ENCODE data around the gene CBX2. TPM values are rescaled to one million over a fixed set of nuclear protein-coding genes. Genes with fewer than 3 reads are reported as not detected.

Gene CBX2
- total RNA-seq, 1 donor from 2014 or later, result 11.9 TPM

DNA sequence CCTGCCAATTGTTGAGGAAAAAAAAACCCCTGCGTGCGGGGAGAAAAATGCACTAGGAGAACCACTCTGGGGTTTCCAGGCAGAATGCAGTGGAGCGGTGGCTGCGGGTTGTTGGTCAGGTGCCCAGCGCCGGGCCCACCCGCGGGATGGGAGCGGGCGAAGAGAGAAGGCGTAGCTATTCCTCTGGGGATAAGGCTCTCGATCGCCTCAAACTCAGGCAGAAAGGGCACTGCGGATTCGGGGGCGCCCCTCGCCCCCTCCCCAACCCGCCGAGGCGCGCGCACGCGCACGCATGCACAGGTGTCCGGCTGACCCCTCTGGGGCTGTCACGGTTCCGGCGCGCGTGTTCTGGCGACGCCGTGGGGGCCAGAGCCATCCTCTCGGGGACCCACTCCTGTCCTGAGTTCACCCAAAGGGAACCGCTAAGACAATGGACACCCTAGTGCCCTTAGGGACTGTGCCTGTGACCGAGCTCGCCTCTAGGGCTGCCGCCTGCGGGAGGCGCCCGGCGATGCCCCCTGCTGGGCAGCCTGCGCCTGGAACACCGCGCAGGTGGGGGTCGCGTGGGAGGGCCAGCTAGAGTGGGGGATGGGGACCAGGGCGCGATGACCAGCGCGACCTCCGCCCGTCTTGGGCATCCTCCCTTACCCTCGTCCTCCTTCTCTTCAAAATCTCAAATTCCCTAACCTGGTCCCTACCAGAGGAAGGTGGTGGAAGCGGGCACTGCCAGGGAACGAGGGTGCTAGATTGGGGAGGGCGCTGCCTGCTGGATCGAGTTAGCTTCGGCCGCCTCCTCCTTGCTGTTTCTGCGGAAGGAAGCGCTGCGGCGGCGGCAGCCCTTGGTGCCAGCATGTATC lies 33.3 kb downstream of the CBX2 start:
- DNase-seq (ENCODE audit: low read depth), result no peak
- H3K4me3 ChIP-seq (ENCODE audit: low read depth, low read length), result no peak overlapping the region

DNA sequence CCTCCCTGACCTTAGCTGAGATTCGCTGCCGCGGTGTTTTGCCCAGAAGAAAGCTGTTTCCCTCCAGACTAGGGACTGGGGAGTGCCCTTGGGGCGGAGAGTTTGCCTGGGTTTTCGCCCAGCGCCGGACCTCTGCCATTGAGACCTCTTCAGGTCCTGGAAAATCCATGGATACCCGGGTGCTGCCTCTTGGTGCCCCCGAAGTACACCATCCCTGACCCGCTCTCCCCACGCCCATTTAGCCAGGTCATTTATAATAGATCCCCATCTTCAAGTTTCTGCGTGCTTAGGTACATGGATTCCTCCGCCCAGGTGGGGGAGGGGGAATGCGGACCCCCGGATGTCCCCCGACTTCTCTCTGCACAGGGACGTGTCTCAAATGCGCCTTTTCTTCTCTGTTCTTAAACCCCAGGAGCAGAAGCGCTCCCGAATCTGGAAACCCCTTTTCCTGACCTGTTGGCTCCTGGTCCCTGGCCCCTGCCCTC lies 34.0 kb downstream of the CBX2 start:
- no peak for DNase-seq (ENCODE audit: low read depth)
- Histone ChIP-seq H3K27me3 (ENCODE audit: control insufficient read depth, insufficient read depth, low read length) (peaks cover 91% of the 10 kb centered on the region), H3K36me3 (ENCODE audit: control insufficient read depth, insufficient read depth, low read length) (no peaks in the 10 kb centered on the region), H3K4me3 (ENCODE audit: low read depth, low read length) (no peak overlapping the region)
- TF ChIP-seq, protein P1, sequence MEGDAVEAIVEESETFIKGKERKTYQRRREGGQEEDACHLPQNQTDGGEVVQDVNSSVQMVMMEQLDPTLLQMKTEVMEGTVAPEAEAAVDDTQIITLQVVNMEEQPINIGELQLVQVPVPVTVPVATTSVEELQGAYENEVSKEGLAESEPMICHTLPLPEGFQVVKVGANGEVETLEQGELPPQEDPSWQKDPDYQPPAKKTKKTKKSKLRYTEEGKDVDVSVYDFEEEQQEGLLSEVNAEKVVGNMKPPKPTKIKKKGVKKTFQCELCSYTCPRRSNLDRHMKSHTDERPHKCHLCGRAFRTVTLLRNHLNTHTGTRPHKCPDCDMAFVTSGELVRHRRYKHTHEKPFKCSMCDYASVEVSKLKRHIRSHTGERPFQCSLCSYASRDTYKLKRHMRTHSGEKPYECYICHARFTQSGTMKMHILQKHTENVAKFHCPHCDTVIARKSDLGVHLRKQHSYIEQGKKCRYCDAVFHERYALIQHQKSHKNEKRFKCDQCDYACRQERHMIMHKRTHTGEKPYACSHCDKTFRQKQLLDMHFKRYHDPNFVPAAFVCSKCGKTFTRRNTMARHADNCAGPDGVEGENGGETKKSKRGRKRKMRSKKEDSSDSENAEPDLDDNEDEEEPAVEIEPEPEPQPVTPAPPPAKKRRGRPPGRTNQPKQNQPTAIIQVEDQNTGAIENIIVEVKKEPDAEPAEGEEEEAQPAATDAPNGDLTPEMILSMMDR (IDR thresholded peaks at IDR 0.05; ENCODE audit: insufficient read depth, low read length, poor library complexity, severe bottlenecking), result no peak

More for the DNA sequence above, 33.3 kb downstream of the CBX2 start:
- no peaks in the 10 kb centered on the region for H3K36me3 ChIP-seq (ENCODE audit: control insufficient read depth, insufficient read depth, low read length)
- TF ChIP-seq, protein P1 (IDR thresholded peaks at IDR 0.05; ENCODE audit: insufficient read depth, low read length, poor library complexity, severe bottlenecking), result peak; percentile 70
- H3K27me3 ChIP-seq (ENCODE audit: control insufficient read depth, insufficient read depth, low read length), result peaks cover 91% of the 10 kb centered on the region

DNA sequence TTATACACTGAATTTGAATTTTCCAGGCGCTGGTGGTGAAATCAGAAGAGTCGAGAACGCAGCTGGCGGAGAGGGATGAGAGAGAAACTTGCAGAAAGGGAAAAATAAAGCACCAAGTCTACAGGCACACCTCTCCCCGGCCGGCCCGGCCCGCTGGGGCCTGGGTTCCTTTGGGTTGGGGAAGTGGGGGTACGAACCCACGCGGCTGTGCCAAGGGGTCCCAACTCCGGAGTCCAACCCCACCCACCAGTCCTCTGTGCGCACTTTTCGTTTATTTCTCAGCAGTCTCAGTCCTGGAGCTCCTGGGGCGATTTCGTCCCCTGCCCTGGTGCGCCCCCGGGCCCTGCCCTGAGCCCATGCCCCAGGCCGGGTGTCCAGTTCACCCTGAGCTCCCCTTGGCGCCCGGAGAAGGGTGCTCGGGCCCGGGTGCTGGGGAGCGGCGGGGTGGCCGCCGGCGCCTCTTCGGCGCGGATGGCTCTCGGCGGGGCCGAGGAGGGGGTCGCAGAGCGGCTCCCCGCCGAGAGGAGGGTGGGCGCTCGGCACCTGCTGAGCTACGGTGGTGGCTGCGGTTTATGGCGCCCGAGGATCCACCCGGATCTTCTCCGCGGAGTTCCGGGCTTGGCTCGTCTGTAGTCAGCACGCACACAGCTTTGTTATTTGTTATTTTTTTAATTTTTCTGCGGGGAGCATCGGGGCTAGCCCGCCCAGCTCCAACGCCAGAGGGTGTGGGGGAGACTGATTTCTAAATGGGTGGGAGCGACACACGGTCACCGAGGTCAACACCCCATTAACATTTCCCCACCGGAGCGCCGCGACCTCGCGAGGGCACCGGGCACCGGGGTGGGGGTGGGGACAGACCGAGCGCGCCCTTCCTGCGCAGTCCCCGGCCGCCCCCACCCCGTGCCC lies 34.7 kb downstream of the CBX2 start:
- Histone ChIP-seq H3K4me3 (ENCODE audit: low read depth, low read length) (peak overlapping the region; percentile 29), H3K27me3 (ENCODE audit: control insufficient read depth, insufficient read depth, low read length) (peaks cover 89% of the 10 kb centered on the region), H3K36me3 (ENCODE audit: control insufficient read depth, insufficient read depth, low read length) (no peaks in the 10 kb centered on the region)
- DNase-seq (ENCODE audit: low read depth), result no peak
- TF ChIP-seq, protein P1 (IDR thresholded peaks at IDR 0.05; ENCODE audit: insufficient read depth, low read length, poor library complexity, severe bottlenecking), result no peak

DNA sequence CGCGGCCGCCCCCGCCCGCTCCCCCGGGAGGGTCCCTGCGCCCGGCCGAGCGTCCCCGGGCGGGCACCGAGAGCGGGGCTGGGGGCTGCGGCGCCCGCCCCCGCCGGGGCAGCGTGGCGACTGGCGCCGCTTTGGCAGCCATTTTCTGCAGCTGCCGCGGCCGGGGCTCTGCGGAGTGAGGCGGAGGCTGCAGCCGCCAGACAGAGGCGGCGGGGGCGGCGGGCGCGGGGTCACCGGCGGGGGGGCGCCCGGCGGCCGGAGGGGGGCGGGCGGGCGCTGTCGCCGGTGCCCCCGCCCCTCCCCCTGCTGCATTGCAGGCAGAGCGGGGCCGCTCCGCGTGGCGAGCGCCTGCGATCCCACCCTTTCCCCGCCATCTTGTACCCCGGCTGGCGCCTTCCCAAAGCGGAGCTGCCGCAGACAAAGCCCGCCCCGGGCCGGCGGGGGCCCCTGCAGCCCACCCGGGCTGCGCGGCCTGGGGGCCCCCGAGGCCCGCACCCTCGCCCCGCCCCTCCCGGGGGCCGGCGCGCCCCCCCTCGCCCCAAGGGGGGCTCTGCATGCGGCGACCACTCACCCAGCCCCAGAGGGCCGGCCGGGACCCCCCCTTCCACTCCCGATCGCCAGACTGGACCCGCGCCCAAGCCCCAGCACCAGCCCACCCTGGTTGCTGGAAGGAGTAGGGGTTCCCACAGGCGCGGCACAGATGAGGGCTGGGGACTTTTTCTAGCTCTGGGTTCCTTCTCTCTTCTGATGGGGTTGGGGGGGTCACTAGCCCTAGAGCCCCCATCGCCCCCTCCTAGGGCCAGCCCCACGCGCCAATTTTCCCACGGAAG lies 35.6 kb downstream of the CBX2 start:
- TF ChIP-seq, protein P1 (IDR thresholded peaks at IDR 0.05; ENCODE audit: insufficient read depth, low read length, poor library complexity, severe bottlenecking), result no peak
- peaks cover 89% of the 10 kb centered on the region for H3K27me3 ChIP-seq (ENCODE audit: control insufficient read depth, insufficient read depth, low read length)
- DNase-seq (ENCODE audit: low read depth), result no peak

More for the DNA sequence above, 35.6 kb downstream of the CBX2 start:
- Histone ChIP-seq H3K4me3 (ENCODE audit: low read depth, low read length) (peak overlapping the region; percentile 29), H3K36me3 (ENCODE audit: control insufficient read depth, insufficient read depth, low read length) (no peaks in the 10 kb centered on the region)
